Right atrium auricular region (tissue), 2 donors: ENCODE results near the gene PSMD4. TPM values are rescaled to one million over a fixed set of nuclear protein-coding genes. Genes with fewer than 3 reads are reported as not detected.

Experiments
- DNase-seq: peaks from one replicate; pipeline ENCODE4 v3.0.0-alpha.2; 2019; ENCODE audit warnings: low spot score
- H3K27ac ChIP-seq, 2 donors: fragments of 200-600 bp; sonication (generic); 1 replicate in 1 of 2; 2 replicates in 1 of 2; pipeline ENCODE4 v1.5.1; 2016 to 2019
- H3K27me3 ChIP-seq, 2 donors: fragments of 200-600 bp; sonication (generic); one replicate each; pipeline versions ENCODE4 v1.5.1 to v1.6.0; 2017 to 2019
- H3K36me3 ChIP-seq: fragments of 200-600 bp; sonication (generic); one replicate; pipeline ENCODE4 v1.5.1; 2016
- H3K4me1 ChIP-seq, 2 donors: fragments of 200-600 bp; sonication (generic); one replicate each; pipeline versions ENCODE4 v1.5.1 to v1.6.0; 2017 to 2019
- H3K4me3 ChIP-seq, 2 donors: fragments of 200-600 bp; sonication (generic); 1 replicate in 1 of 2; 2 replicates in 1 of 2; pipeline ENCODE4 v1.5.1; 2017 to 2019; ENCODE audit warnings: mild to moderate bottlenecking in 1 of 2, moderate library complexity in 1 of 2
- H3K9me3 ChIP-seq, 2 donors: fragments of 200-600 bp; sonication (generic); one replicate each; pipeline ENCODE4 v1.5.1; 2019
- total RNA-seq, 2 donors: library from RNA; depleted of rRNA; stranded (reverse); fragments of >200 nt; gene quantifications; one replicate each; pipeline ENCODE4 v1.1.0, GENCODE V29; 2016
- TF ChIP-seq, protein P1 (sequence below), 2 donors: fragments of 200-600 bp; sonication (generic); IDR thresholded peaks; one replicate each; pipeline ENCODE4 v1.5.1; 2019; ENCODE audit warnings: antibody characterized with exemption in 2 of 2

PSMD4 gene
- total RNA-seq, 2 donors from 2014 or later, result 109 to 157 TPM

DNA sequence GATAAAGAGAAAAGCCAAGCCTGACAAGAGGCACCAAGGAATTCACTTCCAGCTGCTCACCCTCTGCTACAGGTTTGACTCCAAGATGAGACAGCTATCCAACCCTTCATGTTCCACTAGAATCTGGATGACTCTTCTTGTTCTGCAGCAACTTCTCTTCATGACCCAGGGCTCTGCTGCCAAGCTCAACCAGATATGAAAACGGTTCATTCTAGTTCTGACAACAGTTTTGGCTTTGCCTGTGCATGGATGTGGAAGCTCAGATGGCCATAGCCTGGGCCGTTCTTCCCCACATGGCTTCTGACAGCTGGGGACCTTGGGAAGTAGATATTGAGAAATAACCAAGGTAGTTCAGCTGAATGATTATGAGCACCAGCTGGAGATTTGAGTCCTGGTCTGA lies 59.0 kb downstream of the PSMD4 start:
- Histone ChIP-seq H3K4me3 (no peak overlapping the region), H3K9me3 (no peaks in the 10 kb centered on the region), H3K27me3 (no peaks in the 10 kb centered on the region), H3K27ac (peak overlapping the region; percentile 44 to 93), H3K4me1 (peaks cover 0 to 77% of the 10 kb centered on the region in 2 donors), H3K36me3 (peaks cover 37% of the 10 kb centered on the region)
- TF ChIP-seq, protein P1, sequence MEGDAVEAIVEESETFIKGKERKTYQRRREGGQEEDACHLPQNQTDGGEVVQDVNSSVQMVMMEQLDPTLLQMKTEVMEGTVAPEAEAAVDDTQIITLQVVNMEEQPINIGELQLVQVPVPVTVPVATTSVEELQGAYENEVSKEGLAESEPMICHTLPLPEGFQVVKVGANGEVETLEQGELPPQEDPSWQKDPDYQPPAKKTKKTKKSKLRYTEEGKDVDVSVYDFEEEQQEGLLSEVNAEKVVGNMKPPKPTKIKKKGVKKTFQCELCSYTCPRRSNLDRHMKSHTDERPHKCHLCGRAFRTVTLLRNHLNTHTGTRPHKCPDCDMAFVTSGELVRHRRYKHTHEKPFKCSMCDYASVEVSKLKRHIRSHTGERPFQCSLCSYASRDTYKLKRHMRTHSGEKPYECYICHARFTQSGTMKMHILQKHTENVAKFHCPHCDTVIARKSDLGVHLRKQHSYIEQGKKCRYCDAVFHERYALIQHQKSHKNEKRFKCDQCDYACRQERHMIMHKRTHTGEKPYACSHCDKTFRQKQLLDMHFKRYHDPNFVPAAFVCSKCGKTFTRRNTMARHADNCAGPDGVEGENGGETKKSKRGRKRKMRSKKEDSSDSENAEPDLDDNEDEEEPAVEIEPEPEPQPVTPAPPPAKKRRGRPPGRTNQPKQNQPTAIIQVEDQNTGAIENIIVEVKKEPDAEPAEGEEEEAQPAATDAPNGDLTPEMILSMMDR (IDR thresholded peaks at IDR 0.05), result no peak
- no peak for DNase-seq

DNA sequence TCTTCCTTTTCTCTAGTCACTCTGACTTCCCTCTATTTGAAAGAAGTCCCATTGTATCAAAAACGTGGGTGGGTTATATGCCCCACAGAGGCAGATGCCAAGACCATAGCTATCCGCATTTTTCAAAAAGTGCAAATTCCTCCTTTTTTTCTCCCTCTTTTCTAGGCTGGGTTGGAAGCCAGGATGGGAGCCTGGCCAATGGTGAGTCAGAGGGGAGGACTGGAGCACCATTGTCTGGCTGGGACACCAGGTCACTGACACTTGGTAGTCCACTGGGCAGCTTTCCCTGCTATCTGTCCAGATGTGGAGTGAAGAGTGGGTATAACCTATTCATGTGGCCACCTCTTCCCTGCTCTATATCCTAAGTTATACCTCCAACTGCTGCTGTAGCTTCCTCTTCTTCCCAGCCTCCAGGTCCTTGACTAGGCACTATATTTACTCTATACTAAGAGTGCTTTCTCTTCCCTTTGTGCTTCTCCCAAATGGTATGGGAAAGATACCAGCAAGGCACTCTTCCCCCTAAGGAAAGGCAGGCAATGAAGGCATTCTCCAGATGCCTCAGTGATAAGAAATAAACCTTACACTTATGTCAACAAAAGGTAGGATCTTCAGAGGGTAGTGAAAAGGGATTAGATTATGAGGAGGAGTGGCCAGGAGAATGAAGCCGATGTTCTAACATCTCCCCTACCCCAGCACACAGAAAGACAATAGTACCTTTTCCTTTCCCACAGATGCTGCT lies 59.8 kb downstream of the PSMD4 start:
- no peaks in the 10 kb centered on the region for H3K9me3 ChIP-seq
- H3K4me3 ChIP-seq, result no peak overlapping the region
- TF ChIP-seq, protein P1 (IDR thresholded peaks at IDR 0.05), result no peak
- DNase-seq, result peak; percentile 92
- H3K4me1 ChIP-seq, result peaks cover 0 to 69% of the 10 kb centered on the region in 2 donors
- no peaks in the 10 kb centered on the region for H3K27me3 ChIP-seq
- H3K36me3 ChIP-seq, result peaks cover 29% of the 10 kb centered on the region
- peak overlapping the region; percentile 58 to 93 for H3K27ac ChIP-seq

DNA sequence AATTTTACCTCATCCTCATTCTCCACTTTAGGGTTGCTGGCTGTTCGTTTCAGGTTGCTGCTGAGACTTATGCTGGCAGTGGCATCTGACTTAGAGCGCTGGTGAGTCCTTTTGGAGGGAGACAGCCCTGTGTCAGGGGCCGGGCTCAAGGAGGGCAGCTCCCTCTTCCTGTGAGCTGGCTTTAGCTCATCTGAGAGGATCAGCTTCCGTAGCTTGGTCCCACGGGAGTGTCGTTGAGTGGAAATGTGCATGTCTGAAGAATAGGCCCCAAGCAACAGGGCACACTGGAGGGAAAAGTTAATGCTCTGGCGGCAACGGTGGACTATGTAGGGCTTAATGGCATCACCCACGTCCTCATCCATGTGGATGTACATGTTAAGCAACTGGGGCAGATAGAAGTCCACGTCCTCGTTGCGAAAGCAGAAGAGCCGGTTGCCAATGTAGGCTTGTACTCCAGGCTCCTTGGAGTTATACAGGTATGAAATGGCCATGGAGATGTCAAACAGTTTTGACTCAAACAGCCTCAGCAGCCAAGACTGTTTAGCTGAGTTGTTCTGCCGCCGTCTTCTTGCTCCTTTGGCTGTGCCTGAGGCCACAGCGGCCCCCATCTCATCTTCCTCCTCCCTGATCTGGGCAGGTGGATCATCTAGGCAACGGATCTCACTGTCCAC lies 61.2 kb downstream of the PSMD4 start:
- DNase-seq, result no peak
- H3K27ac ChIP-seq, result no peak overlapping the region

More for the DNA sequence above, 61.2 kb downstream of the PSMD4 start:
- Histone ChIP-seq H3K4me3 (no peak overlapping the region), H3K36me3 (peaks cover 28% of the 10 kb centered on the region), H3K9me3 (no peaks in the 10 kb centered on the region), H3K4me1 (peaks cover 0 to 55% of the 10 kb centered on the region in 2 donors), H3K27me3 (no peaks in the 10 kb centered on the region)
- TF ChIP-seq, protein P1 (IDR thresholded peaks at IDR 0.05), result no peak

Other genes starting within 250 kb of the PSMD4 start
- 10 to 100 TPM; 62.2 to 72.3 TPM for gene MINDY1, start 247.8 kb upstream of the PSMD4 start, total RNA-seq
- 10 to 100 TPM; 52.0 to 68.4 TPM for gene PRUNE1, start 246.3 kb upstream of the PSMD4 start, total RNA-seq
- under 1 TPM; 0.22 to 0.24 TPM for gene BNIPL, start 218.1 kb upstream of the PSMD4 start, total RNA-seq
- gene C1orf56, start 207.0 kb upstream of the PSMD4 start, total RNA-seq, result 10 to 100 TPM in 1 of 2 donors, 1 to 10 TPM in 1; 8.8 to 16.2 TPM
- gene CDC42SE1, start 195.1 kb upstream of the PSMD4 start, total RNA-seq, result 10 to 100 TPM; 18.2 to 37.5 TPM
- gene MLLT11, start 194.3 kb upstream of the PSMD4 start, total RNA-seq, result 10 to 100 TPM in 1 of 2 donors, 1 to 10 TPM in 1; 3.5 to 10.9 TPM
- 10 to 100 TPM; 18.0 to 19.4 TPM for gene GABPB2, start 184.0 kb upstream of the PSMD4 start, total RNA-seq
- gene SEMA6C, start 108.1 kb upstream of the PSMD4 start, total RNA-seq, result 10 to 100 TPM; 40.0 to 60.7 TPM
- 1 to 10 TPM in 1 of 2 donors, under 1 TPM in 1; 0.56 to 4.8 TPM for gene TNFAIP8L2, start 98.1 kb upstream of the PSMD4 start, total RNA-seq
- gene LYSMD1, start 88.8 kb upstream of the PSMD4 start, total RNA-seq, result 10 to 100 TPM; 14.6 to 16.1 TPM
- gene SCNM1, start 88.6 kb upstream of the PSMD4 start, total RNA-seq, result 10 to 100 TPM; 14.4 to 14.7 TPM
- gene TMOD4, start 78.8 kb upstream of the PSMD4 start, total RNA-seq, result not detected
- gene VPS72, start 64.5 kb upstream of the PSMD4 start, total RNA-seq, result 10 to 100 TPM; 23.4 to 32.1 TPM
- 10 to 100 TPM; 35.6 to 41.8 TPM for gene PIP5K1A, start 56.2 kb upstream of the PSMD4 start, total RNA-seq
- 10 to 100 TPM; 12.9 to 26.3 TPM for gene ZNF687, start 27.6 kb downstream of the PSMD4 start, total RNA-seq
- gene PI4KB, start 72.7 kb downstream of the PSMD4 start, total RNA-seq, result 10 to 100 TPM; 46.5 to 61.8 TPM
- gene RFX5, start 92.5 kb downstream of the PSMD4 start, total RNA-seq, result 10 to 100 TPM; 17.9 to 20.2 TPM
- 10 to 100 TPM; 41.7 to 43.6 TPM for gene SELENBP1, start 118.0 kb downstream of the PSMD4 start, total RNA-seq
- gene PSMB4, start 144.8 kb downstream of the PSMD4 start, total RNA-seq, result 100 to 1,000 TPM; 179 to 204 TPM
- 10 to 100 TPM; 21.8 to 29.2 TPM for gene POGZ, start 204.8 kb downstream of the PSMD4 start, total RNA-seq